HL-60 (cell line): Measurements from ENCODE around the gene TSKS.

ENCODE experiments used
- DNase-seq, 2 experiments: peaks; one replicate each; pipeline ENCODE4 v3.0.0-alpha.2; 2010 to 2020; ENCODE audit warnings: low read depth in 1 of 2, low spot score in 1 of 2
- H3K27ac ChIP-seq: fragments of 250-450 bp; sonication (Bioruptor Pico); replicated peaks from 2 replicates; pipeline ENCODE4 v1.5.1; 2020; ENCODE audit warnings: mild to moderate bottlenecking, moderate library complexity
- H3K27me3 ChIP-seq: fragments of 250-450 bp; sonication (Bioruptor Pico); 2 replicates; pipeline ENCODE4 v1.5.1; 2021; ENCODE audit warnings: mild to moderate bottlenecking, moderate library complexity; ENCODE audit not compliant: insufficient read depth, poor library complexity, severe bottlenecking
- H3K4me3 ChIP-seq: replicated peaks from 2 replicates; pipeline ENCODE4 v1.5.1; 2011; ENCODE audit warnings: mild to moderate bottlenecking, control low read depth, low read length; ENCODE audit not compliant: insufficient read depth
- GABPA ChIP-seq: IDR thresholded peaks from 2 replicates; pipeline ENCODE4 v1.6.1; 2012; ENCODE audit warnings: low read depth
- POLR2AphosphoS5 ChIP-seq: IDR thresholded peaks from 2 replicates; pipeline ENCODE4 v1.6.1; 2012; ENCODE audit warnings: low read depth
- SPI1 ChIP-seq: IDR thresholded peaks from 2 replicates; pipeline ENCODE4 v1.6.1; 2012; ENCODE audit warnings: low read depth, mild to moderate bottlenecking, borderline replicate concordance
- TF ChIP-seq, protein P1 (sequence below): IDR thresholded peaks from 2 replicates; pipeline ENCODE4 v1.6.1; 2012; ENCODE audit warnings: low read depth; ENCODE audit not compliant: insufficient replicate concordance
- TF ChIP-seq, protein P2 (sequence below): IDR thresholded peaks from one replicate; pipeline ENCODE4 v1.5.1; 2011; ENCODE audit warnings: low read length, control low read depth, inconsistent platforms; ENCODE audit not compliant: insufficient read depth

TSKS gene

GRCh38 chr19:49712397-49712859 lies 50.7 kb downstream of the TSKS start:
- no peak overlapping the region for H3K27ac ChIP-seq
- no peak for TF ChIP-seq POLR2AphosphoS5
- TF ChIP-seq, protein P1, sequence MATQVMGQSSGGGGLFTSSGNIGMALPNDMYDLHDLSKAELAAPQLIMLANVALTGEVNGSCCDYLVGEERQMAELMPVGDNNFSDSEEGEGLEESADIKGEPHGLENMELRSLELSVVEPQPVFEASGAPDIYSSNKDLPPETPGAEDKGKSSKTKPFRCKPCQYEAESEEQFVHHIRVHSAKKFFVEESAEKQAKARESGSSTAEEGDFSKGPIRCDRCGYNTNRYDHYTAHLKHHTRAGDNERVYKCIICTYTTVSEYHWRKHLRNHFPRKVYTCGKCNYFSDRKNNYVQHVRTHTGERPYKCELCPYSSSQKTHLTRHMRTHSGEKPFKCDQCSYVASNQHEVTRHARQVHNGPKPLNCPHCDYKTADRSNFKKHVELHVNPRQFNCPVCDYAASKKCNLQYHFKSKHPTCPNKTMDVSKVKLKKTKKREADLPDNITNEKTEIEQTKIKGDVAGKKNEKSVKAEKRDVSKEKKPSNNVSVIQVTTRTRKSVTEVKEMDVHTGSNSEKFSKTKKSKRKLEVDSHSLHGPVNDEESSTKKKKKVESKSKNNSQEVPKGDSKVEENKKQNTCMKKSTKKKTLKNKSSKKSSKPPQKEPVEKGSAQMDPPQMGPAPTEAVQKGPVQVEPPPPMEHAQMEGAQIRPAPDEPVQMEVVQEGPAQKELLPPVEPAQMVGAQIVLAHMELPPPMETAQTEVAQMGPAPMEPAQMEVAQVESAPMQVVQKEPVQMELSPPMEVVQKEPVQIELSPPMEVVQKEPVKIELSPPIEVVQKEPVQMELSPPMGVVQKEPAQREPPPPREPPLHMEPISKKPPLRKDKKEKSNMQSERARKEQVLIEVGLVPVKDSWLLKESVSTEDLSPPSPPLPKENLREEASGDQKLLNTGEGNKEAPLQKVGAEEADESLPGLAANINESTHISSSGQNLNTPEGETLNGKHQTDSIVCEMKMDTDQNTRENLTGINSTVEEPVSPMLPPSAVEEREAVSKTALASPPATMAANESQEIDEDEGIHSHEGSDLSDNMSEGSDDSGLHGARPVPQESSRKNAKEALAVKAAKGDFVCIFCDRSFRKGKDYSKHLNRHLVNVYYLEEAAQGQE = no peak
- TF ChIP-seq SPI1 = no peak
- no peak for TF ChIP-seq GABPA
- TF ChIP-seq, protein P2, sequence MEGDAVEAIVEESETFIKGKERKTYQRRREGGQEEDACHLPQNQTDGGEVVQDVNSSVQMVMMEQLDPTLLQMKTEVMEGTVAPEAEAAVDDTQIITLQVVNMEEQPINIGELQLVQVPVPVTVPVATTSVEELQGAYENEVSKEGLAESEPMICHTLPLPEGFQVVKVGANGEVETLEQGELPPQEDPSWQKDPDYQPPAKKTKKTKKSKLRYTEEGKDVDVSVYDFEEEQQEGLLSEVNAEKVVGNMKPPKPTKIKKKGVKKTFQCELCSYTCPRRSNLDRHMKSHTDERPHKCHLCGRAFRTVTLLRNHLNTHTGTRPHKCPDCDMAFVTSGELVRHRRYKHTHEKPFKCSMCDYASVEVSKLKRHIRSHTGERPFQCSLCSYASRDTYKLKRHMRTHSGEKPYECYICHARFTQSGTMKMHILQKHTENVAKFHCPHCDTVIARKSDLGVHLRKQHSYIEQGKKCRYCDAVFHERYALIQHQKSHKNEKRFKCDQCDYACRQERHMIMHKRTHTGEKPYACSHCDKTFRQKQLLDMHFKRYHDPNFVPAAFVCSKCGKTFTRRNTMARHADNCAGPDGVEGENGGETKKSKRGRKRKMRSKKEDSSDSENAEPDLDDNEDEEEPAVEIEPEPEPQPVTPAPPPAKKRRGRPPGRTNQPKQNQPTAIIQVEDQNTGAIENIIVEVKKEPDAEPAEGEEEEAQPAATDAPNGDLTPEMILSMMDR = no peak
- H3K4me3 ChIP-seq = no peak overlapping the region
- H3K27me3 ChIP-seq = no peaks in the 10 kb centered on the region
- no peak for DNase-seq

- Histone ChIP-seq H3K27ac (no peak overlapping the region), H3K27me3 (no peaks in the 10 kb centered on the region), H3K4me3 (no peak overlapping the region)
- no peak for DNase-seq
- TF ChIP-seq, protein P2 = no peak
- TF ChIP-seq SPI1 (no peak), GABPA (no peak), POLR2AphosphoS5 (no peak)
- TF ChIP-seq, protein P1 = no peak
Observed at GRCh38 chr19:49710372-49710951, 52.6 kb downstream of the TSKS start.

DNA sequence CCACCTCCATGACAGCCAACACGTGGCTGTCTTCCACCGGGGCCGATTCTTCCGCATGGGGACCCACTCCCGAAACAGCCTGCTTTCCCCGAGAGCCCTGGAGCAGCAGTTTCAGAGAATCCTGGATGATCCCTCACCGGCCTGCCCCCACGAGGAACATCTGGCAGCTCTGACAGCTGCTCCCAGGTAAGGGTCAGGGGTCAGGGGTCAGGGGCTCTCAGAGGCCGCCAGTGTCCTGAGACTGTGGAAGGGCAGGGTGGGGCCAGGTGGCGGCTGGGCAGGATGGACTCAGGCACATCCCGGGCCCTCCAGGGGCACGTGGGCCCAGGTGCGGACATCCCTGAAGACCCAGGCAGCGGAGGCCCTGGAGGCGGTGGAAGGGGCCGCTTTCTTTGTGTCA lies 57.2 kb downstream of the TSKS start:
- TF ChIP-seq, protein P1 = no peak
- TF ChIP-seq, protein P2 = no peak
- TF ChIP-seq SPI1 = no peak
- TF ChIP-seq GABPA = no peak
- TF ChIP-seq POLR2AphosphoS5 = no peak
- H3K4me3 ChIP-seq = no peak overlapping the region
- peaks cover 2% of the 10 kb centered on the region for H3K27me3 ChIP-seq
- no peak overlapping the region for H3K27ac ChIP-seq
- no peak for DNase-seq
